H4 (cell line): Measurements from ENCODE around the gene CLEC4C. TPM values are rescaled to one million over a fixed set of nuclear protein-coding genes. Genes with fewer than 3 reads are reported as not detected.

Source experiments
- DNase-seq: peaks from one replicate; pipeline ENCODE4 v3.0.0-alpha.2; 2015; ENCODE audit warnings: low spot score
- total RNA-seq: library from RNA; depleted of rRNA; stranded (reverse); fragments of >200 nt; shearing (Covaris generic); gene quantifications from 2 replicates; pipeline ENCODE4 v1.2.3, GENCODE V29; 2014; rRNA removed

CLEC4C gene
- total RNA-seq, 1 experiment from 2014 or later, result not detected

GRCh38 chr12:7723926-7724325 is 23.2 kb downstream of the CLEC4C start:
- no peak for DNase-seq

- DNase-seq, result no peak
Measured at GRCh38 chr12:7719946-7720730, 27.0 kb downstream of the CLEC4C start.

- no peak for DNase-seq
Measured at GRCh38 chr12:7716381-7716780, 30.8 kb downstream of the CLEC4C start.

GRCh38 chr12:7712841-7713442 is 34.2 kb downstream of the CLEC4C start:
- no peak for DNase-seq

- DNase-seq, result no peak
Measured at GRCh38 chr12:7711133-7711532, 36.0 kb downstream of the CLEC4C start, which contains the start of gene DPPA3. DPPA3 (plus strand) TSS chr12:7711433; CDS start chr12:7711571, 138 bp downstream.

GRCh38 chr12:7709969-7710675 is 37.1 kb downstream of the CLEC4C start:
- DNase-seq, result no peak

GRCh38 chr12:7705846-7706245 is 41.3 kb downstream of the CLEC4C start:
- DNase-seq, result no peak

GRCh38 chr12:7695566-7696197 is 51.5 kb downstream of the CLEC4C start, which contains the start of gene GDF3:
GDF3 (minus strand) TSS chr12:7695775; CDS start chr12:7695728, 47 bp downstream.
- no peak for DNase-seq

- DNase-seq, result no peak
Measured at GRCh38 chr12:7695237-7695560, 52.0 kb downstream of the CLEC4C start.

GRCh38 chr12:7694556-7695236 is 52.5 kb downstream of the CLEC4C start:
- DNase-seq, result no peak

GRCh38 chr12:7693793-7694192 is 53.4 kb downstream of the CLEC4C start:
- DNase-seq, result no peak

- no peak for DNase-seq
Measured at GRCh38 chr12:7681535-7681934, 65.6 kb downstream of the CLEC4C start.

Other genes starting within 250 kb of the CLEC4C start
- not detected in 2 replicates for gene CD163, start 243.6 kb downstream of the CLEC4C start, total RNA-seq
- gene APOBEC1, start 81.5 kb downstream of the CLEC4C start, total RNA-seq, result not detected in 2 replicates
- not detected in 2 replicates for gene GDF3, start 51.6 kb downstream of the CLEC4C start, total RNA-seq
- gene DPPA3, start 35.9 kb downstream of the CLEC4C start, total RNA-seq, result not detected in 2 replicates
- not detected in 2 replicates for gene NANOGNB, start 17.8 kb upstream of the CLEC4C start, total RNA-seq
- not detected in 2 replicates for gene NANOG, start 42.0 kb upstream of the CLEC4C start, total RNA-seq
- 0.25 TPM in 2 replicates for gene SLC2A14, start 125.5 kb upstream of the CLEC4C start, total RNA-seq
- 42.8 and 51.9 TPM in 2 replicates for gene SLC2A3, start 188.8 kb upstream of the CLEC4C start, total RNA-seq